K562 (cell line): ENCODE results near the gene RTL10. TPM values are rescaled to one million over a fixed set of nuclear protein-coding genes. Genes with fewer than 3 reads are reported as not detected.

Experiments used
- CBX5 ChIP-seq: IDR thresholded peaks from 2 replicates; pipeline ENCODE4 v1.6.1; 2014; ENCODE audit warnings: low read depth, borderline replicate concordance
- FOXM1 ChIP-seq, 2 experiments: fragments of 450-650 bp in 1 of 2; sonication (generic) in 1 of 2; formaldehyde crosslinking in 1 of 2; IDR thresholded peaks; 2 replicates each; pipeline versions ENCODE4 v1.6.1 to v1.9.0; 2017 to 2022; ENCODE audit warnings: low read depth in 2 of 2, mild to moderate bottlenecking in 2 of 2, missing genetic modification reagents in 1 of 2, moderate library complexity in 1 of 2
- HES1 ChIP-seq: fragments of 450-650 bp; IDR thresholded peaks from 2 replicates; pipeline ENCODE4 v1.6.1; 2016; ENCODE audit warnings: low read depth, mild to moderate bottlenecking, moderate library complexity
- KLF13 ChIP-seq: fragments of 450-650 bp; IDR thresholded peaks from 2 replicates; pipeline ENCODE4 v1.6.1; 2016; ENCODE audit warnings: missing genetic modification characterization, low read depth, mild to moderate bottlenecking, missing compliant biosample characterization, moderate library complexity, borderline replicate concordance
- MTA2 ChIP-seq: fragments of 450-650 bp; IDR thresholded peaks from 2 replicates; pipeline ENCODE4 v1.6.1; 2016; ENCODE audit warnings: low read depth
- POLR2G ChIP-seq: fragments of 200-400 bp; formaldehyde crosslinking; IDR thresholded peaks from 2 replicates; pipeline ENCODE4 v1.6.1; 2017; ENCODE audit warnings: low read depth, mild to moderate bottlenecking, antibody characterized with exemption, low read length, moderate library complexity
- RHOXF2B ChIP-seq: fragments of 250-450 bp; sonication (Bioruptor Pico); conservative IDR thresholded peaks from 2 replicates; pipeline ENCODE4 v1.5.1; 2021
- TAF7 ChIP-seq: fragments of 450-650 bp; IDR thresholded peaks from 2 replicates; pipeline ENCODE4 v1.6.1; 2016; ENCODE audit warnings: missing genetic modification characterization, missing compliant biosample characterization
- TEAD2 ChIP-seq: fragments of 450-650 bp; IDR thresholded peaks from 2 replicates; pipeline ENCODE4 v1.6.1; 2016; ENCODE audit warnings: missing genetic modification characterization, control low read depth, missing compliant biosample characterization
- polyA plus RNA-seq, 8 experiments: library from polyadenylated mRNA; depleted of rRNA in 4 of 8; stranded (reverse) in 5 of 8; unstranded in 3 of 8; fragments of >200 nt; fragmentation: Nextera tagmentation in 2 of 8; fragmentation: Illumina TruSeq in 1 of 8; extraction: Ambion mirVana in 2 of 8; extraction: Trizol in 1 of 8; gene quantifications; 2 replicates each; pipeline versions ENCODE4 v1.2.1 to v1.2.3, GENCODE V29; 2011 to 2014; ENCODE audit warnings: inconsistent platforms in 1 of 8, missing spikeins in 1 of 8
- total RNA-seq, 7 experiments: library from RNA; depleted of rRNA in 6 of 7; stranded (reverse); fragments of >200 nt in 6 of 7; fragmentation: Illumina TruSeq in 2 of 7; extraction: Trizol in 2 of 7; gene quantifications; 2 replicates each; pipeline versions ENCODE4 v1.2.1 to v1.2.3, GENCODE V29; 2011 to 2021; ENCODE audit warnings: low replicate concordance in 1 of 7
- TF ChIP-seq, protein P1 (sequence below): fragments of 200-800 bp; sonication (Bioruptor generic); IDR thresholded peaks from 2 replicates; pipeline ENCODE4 v1.6.1; 2016; ENCODE audit warnings: missing genetic modification characterization, missing compliant biosample characterization
- TF ChIP-seq, protein P2 (sequence below): fragments of 250-450 bp; sonication (Bioruptor Pico); IDR thresholded peaks from 2 replicates; pipeline ENCODE4 v1.8.0; 2021; ENCODE audit warnings: moderate library complexity, mild to moderate bottlenecking, inconsistent platforms
- TF ChIP-seq, protein P3 (sequence below): sonication (generic); formaldehyde crosslinking; IDR thresholded peaks from 2 replicates; pipeline ENCODE4 v1.8.0; 2022; ENCODE audit warnings: missing genetic modification reagents, mild to moderate bottlenecking, borderline replicate concordance

RTL10 gene
- total and polyA plus RNA-seq, 9 of the 15 experiments (the other 6 are each of a cell fraction or from before 2014, with no cell fraction given): 19.8 to 75.5 (median 32.5) TPM

DNA sequence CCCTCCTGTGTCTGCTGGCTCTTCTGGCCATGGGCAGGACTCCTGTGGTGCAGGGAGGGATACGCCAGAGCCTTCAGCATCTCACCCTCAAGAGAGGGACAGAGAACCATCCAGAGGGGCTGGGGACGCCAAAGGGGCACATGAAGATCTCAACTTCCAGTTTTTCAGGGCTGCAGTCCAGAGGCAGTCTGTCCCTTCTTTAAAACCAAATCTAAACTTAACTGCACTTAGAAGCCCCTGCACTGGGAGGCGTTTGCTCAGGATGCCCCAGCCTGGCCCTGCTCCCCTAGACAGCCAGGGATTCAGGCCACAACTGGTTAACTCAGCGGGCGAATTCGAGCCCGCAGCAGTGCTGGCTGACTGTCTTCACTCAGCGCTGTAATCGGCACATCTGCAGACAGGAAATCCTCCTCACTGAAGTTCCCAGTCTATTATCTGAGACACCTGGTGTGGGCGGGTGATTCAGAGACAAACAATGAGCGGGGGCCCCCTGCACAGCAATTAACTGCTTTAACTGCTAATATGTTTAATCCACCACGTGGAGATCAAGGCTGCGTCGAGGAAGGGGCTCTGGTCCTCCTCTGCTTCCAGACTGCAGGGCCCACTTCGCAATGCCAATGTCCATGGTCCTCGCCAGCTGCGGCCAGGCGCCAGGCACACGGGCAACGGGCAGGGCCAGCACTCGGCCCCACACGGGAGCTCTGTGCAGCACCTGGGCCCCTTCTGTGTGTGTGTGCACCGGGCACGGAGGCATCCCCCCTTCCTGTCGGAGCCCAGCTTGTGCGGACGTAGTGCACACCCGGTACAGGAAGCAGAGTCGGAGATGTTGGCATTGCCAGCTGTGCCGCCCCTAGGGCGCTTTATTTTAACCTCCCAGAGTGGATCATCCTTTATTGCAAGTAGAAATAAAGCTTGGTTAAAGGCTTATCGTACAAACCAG lies 36.9 kb upstream of the RTL10 start (continued):
- TF ChIP-seq POLR2G (peak; percentile 61), TAF7 (tag) (no peak), RHOXF2B (0 out of 2 replicates have a peak, but pooled peaks have one; percentile 64), TEAD2 (tag) (no peak), KLF13 (tag) (no peak; the same call in 1 of the 2 replicates), MTA2 (peak; percentile 90), FOXM1 (IDR thresholded peaks at IDR 0.05; ENCODE audit: low read depth) (peak; percentile 92), FOXM1 (CRISPR knock-in tag; IDR thresholded peaks at IDR 0.05; ENCODE audit: low read depth) (no peak), CBX5 (no peak; the same call in 1 of the 2 replicates), HES1 (peak; percentile 95)
- TF ChIP-seq, protein P1, sequence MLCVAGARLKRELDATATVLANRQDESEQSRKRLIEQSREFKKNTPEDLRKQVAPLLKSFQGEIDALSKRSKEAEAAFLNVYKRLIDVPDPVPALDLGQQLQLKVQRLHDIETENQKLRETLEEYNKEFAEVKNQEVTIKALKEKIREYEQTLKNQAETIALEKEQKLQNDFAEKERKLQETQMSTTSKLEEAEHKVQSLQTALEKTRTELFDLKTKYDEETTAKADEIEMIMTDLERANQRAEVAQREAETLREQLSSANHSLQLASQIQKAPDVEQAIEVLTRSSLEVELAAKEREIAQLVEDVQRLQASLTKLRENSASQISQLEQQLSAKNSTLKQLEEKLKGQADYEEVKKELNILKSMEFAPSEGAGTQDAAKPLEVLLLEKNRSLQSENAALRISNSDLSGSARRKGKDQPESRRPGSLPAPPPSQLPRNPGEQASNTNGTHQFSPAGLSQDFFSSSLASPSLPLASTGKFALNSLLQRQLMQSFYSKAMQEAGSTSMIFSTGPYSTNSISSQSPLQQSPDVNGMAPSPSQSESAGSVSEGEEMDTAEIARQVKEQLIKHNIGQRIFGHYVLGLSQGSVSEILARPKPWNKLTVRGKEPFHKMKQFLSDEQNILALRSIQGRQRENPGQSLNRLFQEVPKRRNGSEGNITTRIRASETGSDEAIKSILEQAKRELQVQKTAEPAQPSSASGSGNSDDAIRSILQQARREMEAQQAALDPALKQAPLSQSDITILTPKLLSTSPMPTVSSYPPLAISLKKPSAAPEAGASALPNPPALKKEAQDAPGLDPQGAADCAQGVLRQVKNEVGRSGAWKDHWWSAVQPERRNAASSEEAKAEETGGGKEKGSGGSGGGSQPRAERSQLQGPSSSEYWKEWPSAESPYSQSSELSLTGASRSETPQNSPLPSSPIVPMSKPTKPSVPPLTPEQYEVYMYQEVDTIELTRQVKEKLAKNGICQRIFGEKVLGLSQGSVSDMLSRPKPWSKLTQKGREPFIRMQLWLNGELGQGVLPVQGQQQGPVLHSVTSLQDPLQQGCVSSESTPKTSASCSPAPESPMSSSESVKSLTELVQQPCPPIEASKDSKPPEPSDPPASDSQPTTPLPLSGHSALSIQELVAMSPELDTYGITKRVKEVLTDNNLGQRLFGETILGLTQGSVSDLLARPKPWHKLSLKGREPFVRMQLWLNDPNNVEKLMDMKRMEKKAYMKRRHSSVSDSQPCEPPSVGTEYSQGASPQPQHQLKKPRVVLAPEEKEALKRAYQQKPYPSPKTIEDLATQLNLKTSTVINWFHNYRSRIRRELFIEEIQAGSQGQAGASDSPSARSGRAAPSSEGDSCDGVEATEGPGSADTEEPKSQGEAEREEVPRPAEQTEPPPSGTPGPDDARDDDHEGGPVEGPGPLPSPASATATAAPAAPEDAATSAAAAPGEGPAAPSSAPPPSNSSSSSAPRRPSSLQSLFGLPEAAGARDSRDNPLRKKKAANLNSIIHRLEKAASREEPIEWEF (CRISPR knock-in tag): peak; percentile 94
- TF ChIP-seq, protein P2, sequence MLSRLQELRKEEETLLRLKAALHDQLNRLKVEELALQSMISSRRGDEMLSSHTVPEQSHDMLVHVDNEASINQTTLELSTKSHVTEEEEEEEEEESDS (CRISPR knock-in tag): no peak
- TF ChIP-seq, protein P3, sequence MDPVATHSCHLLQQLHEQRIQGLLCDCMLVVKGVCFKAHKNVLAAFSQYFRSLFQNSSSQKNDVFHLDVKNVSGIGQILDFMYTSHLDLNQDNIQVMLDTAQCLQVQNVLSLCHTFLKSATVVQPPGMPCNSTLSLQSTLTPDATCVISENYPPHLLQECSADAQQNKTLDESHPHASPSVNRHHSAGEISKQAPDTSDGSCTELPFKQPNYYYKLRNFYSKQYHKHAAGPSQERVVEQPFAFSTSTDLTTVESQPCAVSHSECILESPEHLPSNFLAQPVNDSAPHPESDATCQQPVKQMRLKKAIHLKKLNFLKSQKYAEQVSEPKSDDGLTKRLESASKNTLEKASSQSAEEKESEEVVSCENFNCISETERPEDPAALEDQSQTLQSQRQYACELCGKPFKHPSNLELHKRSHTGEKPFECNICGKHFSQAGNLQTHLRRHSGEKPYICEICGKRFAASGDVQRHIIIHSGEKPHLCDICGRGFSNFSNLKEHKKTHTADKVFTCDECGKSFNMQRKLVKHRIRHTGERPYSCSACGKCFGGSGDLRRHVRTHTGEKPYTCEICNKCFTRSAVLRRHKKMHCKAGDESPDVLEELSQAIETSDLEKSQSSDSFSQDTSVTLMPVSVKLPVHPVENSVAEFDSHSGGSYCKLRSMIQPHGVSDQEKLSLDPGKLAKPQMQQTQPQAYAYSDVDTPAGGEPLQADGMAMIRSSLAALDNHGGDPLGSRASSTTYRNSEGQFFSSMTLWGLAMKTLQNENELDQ (CRISPR knock-in tag): no peak
